Measurements from ENCODE around the gene CRLF2. TPM values are rescaled to one million over a fixed set of nuclear protein-coding genes. Genes with fewer than 3 reads are reported as not detected.
"Not testable (repeated sequence)": the region's sequence is repeated elsewhere in the genome, so short reads cannot be mapped to it uniquely, and the experiment has no call there.

Gene CRLF2
- total RNA-seq, 1 donor from 2014 or later = not detected

DNA sequence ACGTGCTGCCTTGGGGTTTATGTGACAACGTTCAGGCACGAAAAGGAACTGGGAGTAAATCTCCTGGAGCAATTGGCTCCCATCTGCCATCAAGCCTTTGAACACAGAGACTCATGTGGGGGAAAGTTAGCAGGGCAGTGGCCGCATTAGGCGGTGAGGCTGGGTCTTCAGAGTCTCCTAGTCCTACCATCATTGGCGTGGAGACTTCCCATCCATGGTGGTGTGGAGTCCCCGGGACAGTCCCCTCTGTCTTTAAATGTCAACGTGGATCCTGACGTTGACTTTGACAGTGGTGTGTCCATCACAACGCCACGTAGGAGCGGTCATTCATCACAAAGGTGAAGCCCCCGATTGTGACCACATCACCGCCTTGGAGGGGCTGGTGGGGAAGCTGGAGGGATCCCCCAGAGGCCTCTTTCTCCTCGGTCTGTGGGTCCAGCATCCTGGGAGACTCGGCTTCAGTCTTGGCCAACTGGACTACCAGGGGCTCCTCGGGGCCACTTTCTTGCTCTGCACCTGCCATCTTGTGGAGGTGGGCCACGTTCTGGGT lies 21.8 kb downstream of the CRLF2 start:
- TF ChIP-seq, protein P1, sequence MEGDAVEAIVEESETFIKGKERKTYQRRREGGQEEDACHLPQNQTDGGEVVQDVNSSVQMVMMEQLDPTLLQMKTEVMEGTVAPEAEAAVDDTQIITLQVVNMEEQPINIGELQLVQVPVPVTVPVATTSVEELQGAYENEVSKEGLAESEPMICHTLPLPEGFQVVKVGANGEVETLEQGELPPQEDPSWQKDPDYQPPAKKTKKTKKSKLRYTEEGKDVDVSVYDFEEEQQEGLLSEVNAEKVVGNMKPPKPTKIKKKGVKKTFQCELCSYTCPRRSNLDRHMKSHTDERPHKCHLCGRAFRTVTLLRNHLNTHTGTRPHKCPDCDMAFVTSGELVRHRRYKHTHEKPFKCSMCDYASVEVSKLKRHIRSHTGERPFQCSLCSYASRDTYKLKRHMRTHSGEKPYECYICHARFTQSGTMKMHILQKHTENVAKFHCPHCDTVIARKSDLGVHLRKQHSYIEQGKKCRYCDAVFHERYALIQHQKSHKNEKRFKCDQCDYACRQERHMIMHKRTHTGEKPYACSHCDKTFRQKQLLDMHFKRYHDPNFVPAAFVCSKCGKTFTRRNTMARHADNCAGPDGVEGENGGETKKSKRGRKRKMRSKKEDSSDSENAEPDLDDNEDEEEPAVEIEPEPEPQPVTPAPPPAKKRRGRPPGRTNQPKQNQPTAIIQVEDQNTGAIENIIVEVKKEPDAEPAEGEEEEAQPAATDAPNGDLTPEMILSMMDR (conservative IDR thresholded peaks at IDR 0.05) = no peak
- DNase-seq (ENCODE audit: low read depth, low spot score) = no peak
- Mint-ChIP-seq H3K27me3 (ENCODE audit: low read depth) (no peaks in the 10 kb centered on the region), H3K4me3 (no peak overlapping the region), H3K27ac (ENCODE audit: unreplicated experiment) (no peak overlapping the region), H3K9me3 (no peaks in the 10 kb centered on the region), H3K36me3 (ENCODE audit: low read depth) (no peaks in the 10 kb centered on the region), H3K4me1 (no peaks in the 10 kb centered on the region)

DNA sequence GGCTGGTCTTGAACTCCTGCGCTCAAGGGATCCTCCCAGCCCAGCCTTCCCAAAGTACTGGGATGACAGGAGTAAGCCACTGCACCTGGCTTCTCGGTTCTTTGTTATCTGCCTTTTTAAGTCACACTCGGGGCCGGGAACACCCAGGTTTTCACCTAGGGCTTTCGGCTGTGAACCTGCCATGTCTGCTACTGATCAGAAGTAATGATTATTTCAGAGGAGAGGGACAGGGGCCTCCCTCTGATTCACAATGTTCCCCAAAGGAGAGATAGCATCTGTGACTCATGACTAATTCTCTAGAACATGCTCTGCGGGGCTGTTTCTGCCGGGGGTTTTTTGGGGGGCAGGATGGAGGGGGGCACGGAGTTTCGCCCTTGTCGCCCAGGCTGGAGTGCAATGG lies 26.9 kb downstream of the CRLF2 start:
- Mint-ChIP-seq H3K4me1 (no peaks in the 10 kb centered on the region), H3K36me3 (ENCODE audit: low read depth) (no peaks in the 10 kb centered on the region), H3K4me3 (no peak overlapping the region), H3K27ac (ENCODE audit: unreplicated experiment) (no peak overlapping the region), H3K27me3 (ENCODE audit: low read depth) (peaks cover 3% of the 10 kb centered on the region), H3K9me3 (no peaks in the 10 kb centered on the region)
- TF ChIP-seq, protein P1 (conservative IDR thresholded peaks at IDR 0.05) = no peak
- no peak for DNase-seq (ENCODE audit: low read depth, low spot score)

DNA sequence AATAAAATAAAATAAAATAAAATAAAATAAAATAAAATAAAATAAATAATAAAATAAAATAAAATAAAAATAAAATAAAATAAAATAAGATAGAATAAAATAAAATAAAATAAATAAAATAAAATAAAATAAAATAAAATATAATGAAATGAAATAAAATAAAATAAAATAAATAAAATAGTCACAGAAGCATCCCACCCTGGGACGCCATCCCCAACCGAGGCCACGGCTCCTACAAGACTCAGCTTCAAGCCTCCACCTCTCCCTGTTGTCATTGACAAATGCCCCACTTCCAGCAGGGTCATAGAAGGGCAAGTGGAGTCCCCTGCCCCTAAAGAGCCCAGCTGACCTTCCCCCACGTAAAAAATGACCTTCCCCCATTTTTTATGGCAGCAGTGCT lies 30.2 kb downstream of the CRLF2 start:
- Mint-ChIP-seq H3K9me3 (no peaks in the 10 kb centered on the region), H3K27ac (ENCODE audit: unreplicated experiment) (no peak overlapping the region), H3K27me3 (ENCODE audit: low read depth) (peaks cover 3% of the 10 kb centered on the region), H3K4me1 (peaks cover 5% of the 10 kb centered on the region), H3K36me3 (ENCODE audit: low read depth) (no peaks in the 10 kb centered on the region), H3K4me3 (no peak overlapping the region)
- TF ChIP-seq, protein P1 (conservative IDR thresholded peaks at IDR 0.05) = no peak
- DNase-seq (ENCODE audit: low read depth, low spot score) = no peak

DNA sequence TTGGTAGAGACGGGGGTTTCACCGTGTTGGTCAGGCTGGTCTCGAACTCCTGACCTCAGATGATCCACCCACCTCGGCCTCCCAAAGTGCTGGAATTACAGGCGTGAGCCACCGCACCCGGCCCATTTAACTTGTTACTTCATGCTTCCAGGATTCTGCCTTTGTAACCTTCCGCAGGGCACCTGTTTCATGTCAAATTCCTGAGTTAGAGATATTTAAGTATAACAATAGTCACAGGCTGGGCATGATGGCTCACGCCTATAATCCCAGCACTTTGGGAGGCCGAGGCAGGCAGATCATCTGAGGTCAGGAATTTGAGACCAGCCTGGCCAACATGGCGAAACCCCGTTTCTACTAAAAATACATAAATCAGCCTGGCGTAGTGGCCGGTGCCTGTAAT lies 30.8 kb downstream of the CRLF2 start:
- H3K4me1 Mint-ChIP-seq; H3K36me3 Mint-ChIP-seq (ENCODE audit: low read depth); H3K27me3 Mint-ChIP-seq (ENCODE audit: low read depth); H3K4me3 Mint-ChIP-seq; H3K9me3 Mint-ChIP-seq; H3K27ac Mint-ChIP-seq (ENCODE audit: unreplicated experiment); DNase-seq (ENCODE audit: low read depth, low spot score): not testable (repeated sequence)

DNA sequence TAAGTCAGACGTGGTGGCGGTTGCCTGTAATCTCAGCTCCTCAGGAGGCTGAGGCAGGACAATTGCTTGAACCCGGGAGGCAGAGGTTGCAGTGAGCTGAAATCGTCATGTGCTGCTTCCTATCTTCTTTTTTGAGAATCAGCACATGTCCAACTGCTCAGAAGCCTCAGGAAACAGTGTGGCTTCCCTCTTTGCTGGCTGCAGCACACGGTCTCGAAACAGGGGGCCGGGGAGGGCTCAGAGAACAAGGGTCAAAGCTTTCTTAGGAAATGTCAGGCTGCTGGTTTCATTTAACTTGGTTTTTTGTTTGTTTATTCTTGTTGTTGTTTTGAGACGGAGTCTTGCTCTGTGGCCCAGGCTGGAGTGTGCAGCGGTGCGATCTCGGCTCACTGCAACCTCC lies 31.3 kb downstream of the CRLF2 start:
- no peak overlapping the region for H3K4me3 Mint-ChIP-seq
- no peaks in the 10 kb centered on the region for H3K9me3 Mint-ChIP-seq
- H3K4me1 Mint-ChIP-seq = peaks cover 5% of the 10 kb centered on the region
- no peak overlapping the region for H3K27ac Mint-ChIP-seq (ENCODE audit: unreplicated experiment)
- DNase-seq (ENCODE audit: low read depth, low spot score) = no peak
- peaks cover 6% of the 10 kb centered on the region for H3K27me3 Mint-ChIP-seq (ENCODE audit: low read depth)
- TF ChIP-seq, protein P1 (conservative IDR thresholded peaks at IDR 0.05) = no peak
- H3K36me3 Mint-ChIP-seq (ENCODE audit: low read depth) = no peaks in the 10 kb centered on the region

DNA sequence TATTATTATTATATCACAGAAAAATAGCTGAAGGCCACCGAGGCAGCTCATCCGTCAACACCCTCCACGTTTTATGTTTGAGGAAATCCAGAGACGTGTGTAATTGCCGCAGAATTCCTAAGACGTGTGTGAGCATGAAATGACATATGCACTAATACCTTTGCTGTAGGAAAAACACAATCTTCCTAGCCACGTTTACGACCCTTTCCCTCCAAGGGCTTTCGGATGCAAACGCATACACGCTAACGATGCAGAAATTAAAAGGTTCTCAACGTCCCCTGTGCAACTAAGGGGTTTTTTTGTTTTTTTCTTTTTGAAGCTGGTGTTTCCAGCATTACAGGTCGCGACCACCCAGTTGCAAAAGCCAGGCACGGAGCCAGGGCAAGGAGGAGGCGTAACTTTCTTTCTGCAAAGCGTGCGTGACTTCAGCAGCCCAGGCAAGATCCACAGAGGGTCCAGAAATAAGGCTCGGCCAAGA lies 33.8 kb downstream of the CRLF2 start:
- Mint-ChIP-seq H3K36me3 (ENCODE audit: low read depth) (no peaks in the 10 kb centered on the region), H3K4me3 (no peak overlapping the region), H3K9me3 (no peaks in the 10 kb centered on the region), H3K27me3 (ENCODE audit: low read depth) (peaks cover 11% of the 10 kb centered on the region), H3K27ac (ENCODE audit: unreplicated experiment) (no peak overlapping the region), H3K4me1 (peaks cover 5% of the 10 kb centered on the region)
- TF ChIP-seq, protein P1 (conservative IDR thresholded peaks at IDR 0.05) = no peak
- no peak for DNase-seq (ENCODE audit: low read depth, low spot score)

DNA sequence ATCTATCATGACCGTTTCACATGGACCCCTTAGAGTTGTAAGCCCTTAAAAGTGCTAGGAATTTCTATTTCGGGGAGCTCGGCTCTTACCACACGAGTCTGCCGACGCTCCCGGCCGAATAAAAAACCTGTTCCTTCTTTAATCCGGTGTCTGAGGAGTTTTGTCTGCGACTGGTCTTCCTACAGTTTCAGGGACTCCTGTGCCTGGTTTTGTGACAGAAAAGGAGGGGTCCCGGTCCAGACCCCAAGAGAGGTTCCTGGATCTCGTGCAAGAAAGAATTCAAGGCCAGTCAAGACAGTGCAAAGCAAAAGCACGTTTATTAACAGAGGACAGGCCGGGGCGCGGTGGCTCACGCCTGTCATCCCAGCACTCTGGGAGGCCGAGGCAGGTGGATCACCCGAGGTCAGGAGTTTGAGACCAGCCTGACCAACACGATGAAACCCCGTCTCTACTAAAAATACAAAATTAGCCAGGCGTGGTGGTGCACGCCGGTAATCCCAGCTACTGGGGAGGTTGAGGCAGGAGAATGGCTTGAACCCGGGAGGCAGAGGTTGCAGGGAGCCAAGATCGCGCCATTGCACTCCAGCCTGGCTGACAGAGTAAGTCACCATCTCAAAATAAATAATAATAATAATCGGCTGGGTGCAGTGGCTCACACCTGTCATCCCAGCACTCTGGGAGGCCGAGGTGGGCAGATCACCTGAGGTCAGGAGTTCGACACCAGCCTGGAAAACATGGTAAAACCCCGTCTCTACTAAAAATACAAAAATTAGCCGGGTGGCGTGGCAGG lies 35.7 kb downstream of the CRLF2 start:
- not testable (repeated sequence) for DNase-seq (ENCODE audit: low read depth, low spot score); H3K27ac Mint-ChIP-seq (ENCODE audit: unreplicated experiment); H3K36me3 Mint-ChIP-seq (ENCODE audit: low read depth); H3K9me3 Mint-ChIP-seq
- H3K4me1 Mint-ChIP-seq = peaks cover 10% of the 10 kb centered on the region
- H3K27me3 Mint-ChIP-seq (ENCODE audit: low read depth) = peaks cover 27% of the 10 kb centered on the region
- H3K4me3 Mint-ChIP-seq = peak overlapping the region; percentile 56

DNA sequence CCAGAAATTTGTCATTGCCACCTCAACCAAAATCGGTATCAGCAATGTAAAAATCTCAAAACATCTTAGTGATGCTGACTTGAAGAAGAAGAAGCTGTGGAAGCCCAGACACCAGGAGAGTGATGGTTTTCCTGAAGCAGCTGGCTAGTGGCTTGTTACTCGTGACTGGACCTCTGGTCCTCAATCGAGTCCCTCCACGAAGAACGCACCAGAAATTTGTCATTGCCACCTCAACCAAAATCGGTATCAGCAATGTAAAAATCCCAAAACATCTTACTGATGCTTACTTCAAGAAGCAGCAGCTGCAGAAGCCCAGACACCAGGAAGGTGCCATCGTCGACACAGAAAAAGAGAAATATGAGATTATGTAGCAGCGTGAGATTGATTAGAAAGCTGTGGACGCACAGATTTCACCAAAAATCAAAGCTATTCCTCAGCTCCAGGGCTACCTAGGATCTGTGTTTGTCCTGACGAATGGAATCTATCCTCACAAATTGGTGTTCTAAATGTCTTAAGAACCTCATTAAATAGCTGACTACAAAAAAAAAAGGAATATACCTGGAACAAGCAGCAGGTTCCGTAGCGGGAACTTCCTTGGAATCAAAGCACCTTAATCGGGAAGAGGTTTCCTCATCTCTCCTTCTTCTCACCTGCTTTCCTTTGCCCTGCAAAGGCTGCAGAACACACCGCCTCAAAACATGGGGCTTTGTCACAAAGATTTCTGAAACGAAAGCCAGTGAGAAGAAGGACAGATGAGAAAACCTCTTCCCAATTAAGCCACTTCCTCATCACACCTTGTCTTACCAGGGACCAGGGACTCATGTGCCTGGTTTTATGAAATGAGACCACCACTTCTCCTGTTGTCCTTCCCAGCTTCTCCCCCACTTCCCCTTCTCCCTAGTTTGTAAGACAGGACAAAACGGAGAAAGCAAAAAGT lies 37.6 kb downstream of the CRLF2 start:
- DNase-seq (ENCODE audit: low read depth, low spot score); H3K4me3 Mint-ChIP-seq; H3K27ac Mint-ChIP-seq (ENCODE audit: unreplicated experiment); H3K9me3 Mint-ChIP-seq; H3K36me3 Mint-ChIP-seq (ENCODE audit: low read depth): not testable (repeated sequence)
- Mint-ChIP-seq H3K27me3 (ENCODE audit: low read depth) (peaks cover 46% of the 10 kb centered on the region), H3K4me1 (peaks cover 26% of the 10 kb centered on the region)

Measured in neural crest cell (in vitro differentiated cells).